HG02759 (cell line): ENCODE measurements around the gene NDUFB7.
"Not testable (repeated sequence)": the region's sequence is repeated elsewhere in the genome, so short reads cannot be mapped to it uniquely, and the experiment has no call there.

Experiments used
- ATAC-seq: cut with Tn5 transposase; IDR thresholded peaks from one replicate; pipeline ENCODE4 v1.9.1; 2021; ENCODE audit warnings: mild to moderate bottlenecking, moderate library complexity; ENCODE audit not compliant: unreplicated experiment

NDUFB7 gene

GRCh38 chr19:14575428-14575980, 3.6 kb upstream of the NDUFB7 start:
- no peak for ATAC-seq

GRCh38 chr19:14570864-14571527, 870 bp downstream of the NDUFB7 start:
- ATAC-seq = no peak

GRCh38 chr19:14567079-14567478, 4.8 kb downstream of the NDUFB7 start:
- ATAC-seq = no peak

GRCh38 chr19:14566712-14567077, 5.2 kb downstream of the NDUFB7 start:
- ATAC-seq = no peak

- ATAC-seq = no peak
Measured at GRCh38 chr19:14565765-14566711, 5.8 kb downstream of the NDUFB7 start.

GRCh38 chr19:14565298-14565679, 6.6 kb downstream of the NDUFB7 start:
- no peak for ATAC-seq

GRCh38 chr19:14564652-14565297, 7.1 kb downstream of the NDUFB7 start:
- ATAC-seq = not testable (repeated sequence)

GRCh38 chr19:14563989-14564651, 7.7 kb downstream of the NDUFB7 start:
- no peak for ATAC-seq

- no peak for ATAC-seq
Measured at GRCh38 chr19:14563590-14563926, 8.3 kb downstream of the NDUFB7 start.

- no peak for ATAC-seq
Measured at GRCh38 chr19:14562660-14563589, 8.9 kb downstream of the NDUFB7 start.

- ATAC-seq = no peak
Measured at GRCh38 chr19:14561847-14562351, 10.0 kb downstream of the NDUFB7 start.

GRCh38 chr19:14561249-14561648, 10.6 kb downstream of the NDUFB7 start:
- ATAC-seq = no peak

- ATAC-seq = no peak
Measured at GRCh38 chr19:14560776-14561108, 11.1 kb downstream of the NDUFB7 start.

GRCh38 chr19:14559916-14560775, 11.7 kb downstream of the NDUFB7 start:
- no peak for ATAC-seq

- ATAC-seq = no peak
Measured at GRCh38 chr19:14558370-14559066, 13.3 kb downstream of the NDUFB7 start.

- ATAC-seq = peak; percentile 65
Measured at GRCh38 chr19:14556662-14557188, 15.1 kb downstream of the NDUFB7 start.

- no peak for ATAC-seq
Measured at GRCh38 chr19:14555918-14556661, 15.8 kb downstream of the NDUFB7 start.
